ENCODE measurements around the gene DNAJC30.
A peak's percentile ranks its signal among the peaks of the same experiment; 100 is the strongest.
"Not testable (repeated sequence)": the region's sequence is repeated elsewhere in the genome, so short reads cannot be mapped to it uniquely, and the experiment has no call there.

Gene DNAJC30

DNA sequence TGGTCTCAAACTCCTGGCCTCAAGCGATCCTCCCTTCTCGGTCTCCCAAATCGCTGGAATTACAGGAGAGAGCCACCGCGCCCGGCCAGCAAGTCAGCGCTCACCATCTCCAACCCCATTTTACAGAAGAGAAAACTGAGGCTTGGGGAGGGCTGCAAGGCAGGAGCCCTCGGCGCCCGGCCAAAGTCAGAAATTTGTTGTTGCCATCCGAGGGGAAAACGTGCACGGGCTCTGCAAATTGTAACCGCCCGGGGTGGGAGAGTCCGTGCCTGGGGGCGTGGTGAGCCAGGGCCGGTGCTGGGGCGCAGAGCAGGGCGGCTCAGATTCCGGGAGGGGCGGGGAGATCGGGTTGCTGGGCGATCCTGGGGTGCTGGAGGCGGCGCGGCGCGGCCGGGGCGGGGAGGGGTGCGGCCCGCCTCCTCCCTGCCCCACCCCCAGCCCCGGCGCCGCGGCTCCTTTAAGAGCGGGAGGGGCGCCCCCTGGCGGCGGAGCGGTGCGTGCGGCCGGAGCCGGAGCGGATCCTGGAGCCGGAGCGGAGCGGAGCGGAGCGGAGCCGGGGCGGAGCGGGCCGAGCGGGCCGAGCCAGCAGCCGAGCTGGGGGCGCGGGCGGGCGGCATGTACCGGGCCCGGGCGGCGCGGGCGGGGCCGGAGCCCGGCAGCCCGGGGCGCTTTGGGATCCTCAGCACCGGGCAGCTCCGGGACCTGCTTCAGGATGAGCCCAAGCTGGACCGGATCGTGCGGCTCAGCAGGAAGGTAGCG lies 15.7 kb downstream of the DNAJC30 start, which contains the start of gene VPS37D:
Gene VPS37D, plus strand, starts transcription at position 488 of the 759 bp plus-strand sequence. Its CDS starts 128 bp downstream, at position 616.
- TF ChIP-seq, protein P1, sequence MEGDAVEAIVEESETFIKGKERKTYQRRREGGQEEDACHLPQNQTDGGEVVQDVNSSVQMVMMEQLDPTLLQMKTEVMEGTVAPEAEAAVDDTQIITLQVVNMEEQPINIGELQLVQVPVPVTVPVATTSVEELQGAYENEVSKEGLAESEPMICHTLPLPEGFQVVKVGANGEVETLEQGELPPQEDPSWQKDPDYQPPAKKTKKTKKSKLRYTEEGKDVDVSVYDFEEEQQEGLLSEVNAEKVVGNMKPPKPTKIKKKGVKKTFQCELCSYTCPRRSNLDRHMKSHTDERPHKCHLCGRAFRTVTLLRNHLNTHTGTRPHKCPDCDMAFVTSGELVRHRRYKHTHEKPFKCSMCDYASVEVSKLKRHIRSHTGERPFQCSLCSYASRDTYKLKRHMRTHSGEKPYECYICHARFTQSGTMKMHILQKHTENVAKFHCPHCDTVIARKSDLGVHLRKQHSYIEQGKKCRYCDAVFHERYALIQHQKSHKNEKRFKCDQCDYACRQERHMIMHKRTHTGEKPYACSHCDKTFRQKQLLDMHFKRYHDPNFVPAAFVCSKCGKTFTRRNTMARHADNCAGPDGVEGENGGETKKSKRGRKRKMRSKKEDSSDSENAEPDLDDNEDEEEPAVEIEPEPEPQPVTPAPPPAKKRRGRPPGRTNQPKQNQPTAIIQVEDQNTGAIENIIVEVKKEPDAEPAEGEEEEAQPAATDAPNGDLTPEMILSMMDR (IDR thresholded peaks at IDR 0.05; ENCODE audit: low read depth, low read length, poor library complexity, severe bottlenecking) = peak; percentile 72
- TF ChIP-seq EZH2phosphoT487 (IDR thresholded peaks at IDR 0.05; ENCODE audit: borderline replicate concordance, low read length) = no peak
- Histone ChIP-seq H3K4me3 (ENCODE audit: low read length) (peak within 1 kb of the TSS; percentile 69), H3K4me2 (ENCODE audit: low read length) (peak within 1 kb of the TSS; percentile 83), H3K27me3 (ENCODE audit: control insufficient read depth, low read length) (peaks cover 13% of the 10 kb centered on the region), H3F3A (ENCODE audit: control insufficient read depth, insufficient read depth) (no peaks in the 10 kb centered on the region), H3K4me1 (ENCODE audit: control insufficient read depth, low read length) (peaks cover 15% of the 10 kb centered on the region), H3K36me3 (ENCODE audit: control insufficient read depth, low read length) (no peaks in the 10 kb centered on the region), H3K9me2 (replicated peaks; ENCODE audit: control insufficient read depth, low read length) (no peaks in the 10 kb centered on the region), H3K79me2 (ENCODE audit: control insufficient read depth, low read length) (no peaks in the 10 kb centered on the region), H3K9me3 (ENCODE audit: control insufficient read depth, insufficient read depth, low read length) (peaks cover 7% of the 10 kb centered on the region; the same call in 1 of the 2 replicates), H3K27ac (ENCODE audit: low read depth, low read length) (peak within 1 kb of the TSS; percentile 9; the same call in 1 of the 2 replicates), H4K20me1 (ENCODE audit: control insufficient read depth, insufficient read depth, low read depth, low read length) (no peaks in the 10 kb centered on the region)

DNA sequence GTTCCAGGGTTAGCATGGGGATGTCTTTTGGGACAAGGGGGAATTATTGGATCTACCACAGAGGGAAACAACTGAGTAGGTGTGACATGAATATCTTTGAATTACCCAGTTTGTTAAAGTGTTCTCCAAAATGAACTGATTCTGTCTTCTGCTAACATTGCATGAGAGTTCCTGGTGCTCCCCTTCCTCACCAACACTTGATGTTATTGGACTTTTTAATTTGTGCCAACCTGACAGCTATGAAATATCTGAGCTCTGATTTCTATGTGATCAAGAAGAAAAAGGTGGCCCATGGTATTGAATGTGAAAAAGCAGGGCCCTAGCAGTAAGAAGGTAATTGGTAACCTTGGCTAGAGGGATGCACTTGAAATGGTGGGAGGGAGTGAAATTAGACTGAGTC lies 20.2 kb downstream of the DNAJC30 start:
- TF ChIP-seq EZH2phosphoT487 (IDR thresholded peaks at IDR 0.05; ENCODE audit: borderline replicate concordance, low read length) = no peak
- TF ChIP-seq, protein P1 (IDR thresholded peaks at IDR 0.05; ENCODE audit: low read depth, low read length, poor library complexity, severe bottlenecking) = no peak
- H3K27me3 ChIP-seq (ENCODE audit: control insufficient read depth, low read length) = peaks cover 16% of the 10 kb centered on the region
- no peaks in the 10 kb centered on the region for H3K36me3 ChIP-seq (ENCODE audit: control insufficient read depth, low read length)
- H3K4me2 ChIP-seq (ENCODE audit: low read length) = no peak overlapping the region
- no peak overlapping the region for H3K27ac ChIP-seq (ENCODE audit: low read depth, low read length)
- no peak overlapping the region for H3K4me3 ChIP-seq (ENCODE audit: low read length)
- no peaks in the 10 kb centered on the region for H3K79me2 ChIP-seq (ENCODE audit: control insufficient read depth, low read length)
- peaks cover 7% of the 10 kb centered on the region; the same call in 1 of the 2 replicates for H3K9me3 ChIP-seq (ENCODE audit: control insufficient read depth, insufficient read depth, low read length)
- no peaks in the 10 kb centered on the region for H4K20me1 ChIP-seq (ENCODE audit: control insufficient read depth, insufficient read depth, low read depth, low read length)
- no peaks in the 10 kb centered on the region for H3K9me2 ChIP-seq (replicated peaks; ENCODE audit: control insufficient read depth, low read length)
- H3F3A ChIP-seq (ENCODE audit: control insufficient read depth, insufficient read depth) = no peaks in the 10 kb centered on the region
- peaks cover 3% of the 10 kb centered on the region; the same call in 1 of the 2 replicates for H3K4me1 ChIP-seq (ENCODE audit: control insufficient read depth, low read length)

DNA sequence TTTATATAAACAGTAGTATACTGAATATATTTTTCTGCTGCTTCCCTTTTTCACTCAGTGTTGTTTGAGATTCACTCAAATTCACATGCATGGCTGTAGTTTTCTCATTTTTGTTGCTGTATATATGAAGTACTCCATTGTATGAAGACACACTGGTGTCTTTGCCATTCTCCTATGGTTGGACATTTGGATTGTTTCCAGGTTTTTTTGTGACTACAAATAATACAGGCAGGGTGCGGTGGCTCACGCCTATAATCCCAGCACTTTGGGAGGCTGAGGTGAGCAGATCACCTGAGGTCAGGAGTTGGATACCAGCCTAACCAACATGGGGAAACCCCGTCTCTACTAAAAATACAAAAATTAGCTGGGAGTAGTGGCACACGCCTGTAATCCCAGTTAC lies 22.7 kb downstream of the DNAJC30 start:
- not testable (repeated sequence) for H3K27ac ChIP-seq (ENCODE audit: low read depth, low read length); H3K4me2 ChIP-seq (ENCODE audit: low read length); H3K4me1 ChIP-seq (ENCODE audit: control insufficient read depth, low read length); H3K79me2 ChIP-seq (ENCODE audit: control insufficient read depth, low read length); H3F3A ChIP-seq (ENCODE audit: control insufficient read depth, insufficient read depth); H3K4me3 ChIP-seq (ENCODE audit: low read length); H4K20me1 ChIP-seq (ENCODE audit: control insufficient read depth, insufficient read depth, low read depth, low read length); H3K36me3 ChIP-seq (ENCODE audit: control insufficient read depth, low read length); H3K9me2 ChIP-seq (replicated peaks; ENCODE audit: control insufficient read depth, low read length); H3K9me3 ChIP-seq (ENCODE audit: control insufficient read depth, insufficient read depth, low read length)
- peaks cover 15% of the 10 kb centered on the region for H3K27me3 ChIP-seq (ENCODE audit: control insufficient read depth, low read length)

DNA sequence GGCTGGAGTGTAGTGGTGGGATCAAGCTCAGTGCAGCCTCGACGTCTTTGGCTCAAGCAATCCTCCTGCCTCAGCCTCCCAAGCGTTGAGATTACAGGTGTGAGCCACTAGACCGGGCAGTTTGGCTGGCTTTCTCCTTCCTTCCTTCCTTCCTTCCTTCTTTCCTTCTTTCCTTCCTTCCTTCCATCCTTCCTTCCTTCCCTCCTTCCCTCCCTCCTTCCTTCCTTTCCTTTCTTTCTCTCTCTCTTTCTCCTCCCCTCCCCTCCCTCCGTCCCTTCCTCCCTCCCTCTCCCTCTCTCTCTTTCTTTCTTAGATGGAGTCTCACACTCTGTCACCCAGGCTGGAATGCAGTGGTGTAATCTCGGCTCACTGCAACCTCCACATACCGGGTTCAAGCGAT lies 23.3 kb downstream of the DNAJC30 start:
- Histone ChIP-seq H3F3A (ENCODE audit: control insufficient read depth, insufficient read depth) (no peaks in the 10 kb centered on the region), H3K27ac (ENCODE audit: low read depth, low read length) (no peak overlapping the region), H3K4me2 (ENCODE audit: low read length) (no peak overlapping the region), H3K9me3 (ENCODE audit: control insufficient read depth, insufficient read depth, low read length) (peaks cover 7% of the 10 kb centered on the region; the same call in 1 of the 2 replicates), H3K36me3 (ENCODE audit: control insufficient read depth, low read length) (no peaks in the 10 kb centered on the region), H3K9me2 (replicated peaks; ENCODE audit: control insufficient read depth, low read length) (no peaks in the 10 kb centered on the region), H3K4me1 (ENCODE audit: control insufficient read depth, low read length) (no peaks in the 10 kb centered on the region; the same call in 1 of the 2 replicates), H3K4me3 (ENCODE audit: low read length) (no peak overlapping the region), H3K27me3 (ENCODE audit: control insufficient read depth, low read length) (peaks cover 10% of the 10 kb centered on the region), H3K79me2 (ENCODE audit: control insufficient read depth, low read length) (no peaks in the 10 kb centered on the region), H4K20me1 (ENCODE audit: control insufficient read depth, insufficient read depth, low read depth, low read length) (no peaks in the 10 kb centered on the region)
- TF ChIP-seq, protein P1 (IDR thresholded peaks at IDR 0.05; ENCODE audit: low read depth, low read length, poor library complexity, severe bottlenecking) = no peak
- no peak for TF ChIP-seq EZH2phosphoT487 (IDR thresholded peaks at IDR 0.05; ENCODE audit: borderline replicate concordance, low read length)

DNA sequence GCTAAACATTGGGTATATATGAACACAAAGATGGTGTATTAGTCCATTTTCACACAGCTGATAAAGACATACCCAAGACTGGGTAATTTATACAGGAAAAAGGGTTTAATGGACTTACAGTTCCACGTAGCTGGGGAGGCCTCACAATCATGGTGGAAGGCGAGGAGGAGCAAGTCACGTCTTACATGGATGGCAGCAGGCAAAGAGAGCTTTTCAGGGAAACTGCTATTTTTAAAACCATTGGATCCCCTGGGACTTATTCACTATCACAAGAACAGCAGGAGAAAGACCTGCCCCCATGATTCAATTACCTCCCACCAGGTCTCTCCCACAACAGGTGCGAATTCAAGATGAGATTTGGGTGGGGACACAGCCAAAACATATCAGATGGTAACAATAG lies 27.9 kb downstream of the DNAJC30 start:
- not testable (repeated sequence) for H3K27me3 ChIP-seq (ENCODE audit: control insufficient read depth, low read length); H3K27ac ChIP-seq (ENCODE audit: low read depth, low read length); H3K4me2 ChIP-seq (ENCODE audit: low read length); H3K9me2 ChIP-seq (replicated peaks; ENCODE audit: control insufficient read depth, low read length); H3K4me1 ChIP-seq (ENCODE audit: control insufficient read depth, low read length); H3K4me3 ChIP-seq (ENCODE audit: low read length); H3K36me3 ChIP-seq (ENCODE audit: control insufficient read depth, low read length); H3F3A ChIP-seq (ENCODE audit: control insufficient read depth, insufficient read depth); H3K9me3 ChIP-seq (ENCODE audit: control insufficient read depth, insufficient read depth, low read length); H3K79me2 ChIP-seq (ENCODE audit: control insufficient read depth, low read length); H4K20me1 ChIP-seq (ENCODE audit: control insufficient read depth, insufficient read depth, low read depth, low read length)

All from DOHH2 (cell line).